ENCODE measurements around the gene PLEKHG5. TPM values are rescaled to one million over a fixed set of nuclear protein-coding genes. Genes with fewer than 3 reads are reported as not detected.

Gene PLEKHG5
- polyA plus RNA-seq, 3 donors: 1.7 to 16.8 (median 9.4) TPM

DNA sequence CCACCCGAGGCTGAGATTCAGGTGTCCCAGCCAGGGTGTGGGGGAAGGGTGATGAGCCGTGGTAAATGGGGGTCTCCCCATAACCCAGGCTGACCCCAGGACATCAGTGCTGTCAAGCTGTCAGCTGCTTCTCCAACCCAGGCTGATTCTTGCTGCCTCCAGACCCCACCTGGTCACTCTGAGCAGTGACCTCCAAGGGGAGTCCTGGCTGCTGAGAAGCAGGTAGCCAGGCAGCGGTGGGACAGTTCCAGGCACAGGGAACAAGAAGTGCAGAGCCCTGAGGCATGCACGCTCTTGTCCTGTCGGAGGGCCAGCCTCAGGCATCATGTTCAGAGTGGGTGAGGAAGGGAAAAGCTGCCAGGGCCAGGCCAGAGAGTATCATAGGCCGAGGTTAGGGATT is 65.8 kb downstream of the PLEKHG5 start:
- 72 to 78% (median 74%) methylated on average over 6 of the region's 6 CpGs for whole genome bisulfite sequencing, 3 donors
- no peak overlapping the region for H3K27ac ChIP-seq (ENCODE audit: low read depth, low read length)

DNA sequence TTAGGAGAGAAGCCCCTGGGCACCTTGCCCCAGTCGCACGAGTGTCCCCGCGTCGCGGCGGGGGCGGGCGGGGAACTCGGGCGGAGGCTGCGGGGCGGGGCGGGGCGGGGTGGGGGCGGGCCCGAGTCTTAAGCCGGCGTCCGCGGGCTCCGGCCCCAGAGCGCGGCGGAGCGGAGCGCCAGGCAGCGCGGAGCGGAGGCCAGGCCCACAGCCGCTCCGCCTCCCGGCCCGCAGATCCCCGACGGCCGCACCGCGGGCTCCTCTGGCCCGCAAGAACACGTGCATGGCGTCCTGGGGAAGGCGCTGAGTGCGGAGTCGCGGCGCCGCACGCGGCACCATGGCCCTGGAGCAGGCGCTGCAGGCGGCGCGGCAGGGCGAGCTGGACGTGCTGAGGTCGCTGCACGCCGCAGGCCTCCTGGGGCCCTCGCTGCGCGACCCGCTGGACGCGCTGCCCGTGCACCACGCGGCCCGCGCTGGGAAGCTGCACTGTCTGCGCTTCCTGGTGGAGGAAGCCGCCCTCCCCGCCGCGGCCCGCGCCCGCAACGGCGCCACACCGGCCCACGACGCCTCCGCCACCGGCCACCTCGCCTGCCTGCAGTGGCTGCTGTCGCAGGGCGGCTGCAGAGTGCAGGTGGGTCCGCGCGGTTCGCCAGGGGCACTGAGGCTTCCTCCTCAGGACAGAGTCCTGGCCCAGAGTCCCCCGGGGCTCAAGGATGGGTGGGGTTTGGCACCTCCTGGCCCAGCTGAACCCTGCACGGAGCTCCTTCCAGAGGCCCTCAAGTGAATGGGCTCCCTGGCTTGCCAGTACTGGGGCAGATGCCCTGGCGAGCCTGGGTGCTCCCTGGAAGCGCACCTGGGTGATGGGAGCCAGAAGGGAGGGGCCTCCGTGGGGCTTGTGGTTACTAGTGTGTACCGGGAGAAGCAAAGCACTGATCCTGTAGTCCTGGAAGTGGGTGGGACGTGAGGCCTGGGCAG is 66.6 kb downstream of the PLEKHG5 start, which contains the start of gene ESPN:
Gene ESPN, plus strand, starts transcription at position 158 of the 975 bp plus-strand sequence. Its CDS starts 180 bp downstream, at position 338.
- 4 to 9% (median 7%) methylated on average over 62 to 99 of the region's 99 CpGs for WGBS, 3 donors
- no peak within 1 kb of the TSS for H3K27ac ChIP-seq (ENCODE audit: low read depth, low read length)

DNA sequence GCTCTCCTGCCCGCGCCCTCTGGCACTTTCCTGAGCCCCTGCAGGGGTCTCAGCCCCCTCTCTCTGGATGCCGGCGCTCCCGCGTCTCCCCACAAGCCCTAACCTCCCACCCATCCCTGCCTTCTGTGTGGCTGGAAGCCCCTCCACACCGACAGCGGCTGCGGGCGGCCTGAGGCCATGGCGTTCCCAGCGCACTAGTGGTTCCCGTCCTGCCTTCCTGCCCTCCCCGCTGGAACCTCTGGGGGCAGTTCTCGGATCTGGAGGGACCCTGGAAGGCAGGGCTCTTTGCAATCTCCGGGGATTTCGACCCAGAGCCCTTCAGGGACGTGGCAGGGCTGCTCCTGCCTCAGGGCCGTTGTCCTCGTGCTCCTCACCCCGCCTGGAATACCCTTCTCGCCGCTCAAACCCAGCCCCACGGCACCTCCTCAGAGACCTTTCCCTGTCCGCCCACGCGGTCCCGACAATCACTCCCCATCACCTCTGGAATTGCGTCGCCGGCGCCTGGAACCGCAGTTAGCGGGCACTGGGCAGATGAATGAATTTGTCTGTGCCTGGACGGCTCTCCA is 67.4 kb downstream of the PLEKHG5 start:
- WGBS, 3 donors: 6 to 7% (median 6%) methylated on average over 33 to 35 of the region's 35 CpGs

DNA sequence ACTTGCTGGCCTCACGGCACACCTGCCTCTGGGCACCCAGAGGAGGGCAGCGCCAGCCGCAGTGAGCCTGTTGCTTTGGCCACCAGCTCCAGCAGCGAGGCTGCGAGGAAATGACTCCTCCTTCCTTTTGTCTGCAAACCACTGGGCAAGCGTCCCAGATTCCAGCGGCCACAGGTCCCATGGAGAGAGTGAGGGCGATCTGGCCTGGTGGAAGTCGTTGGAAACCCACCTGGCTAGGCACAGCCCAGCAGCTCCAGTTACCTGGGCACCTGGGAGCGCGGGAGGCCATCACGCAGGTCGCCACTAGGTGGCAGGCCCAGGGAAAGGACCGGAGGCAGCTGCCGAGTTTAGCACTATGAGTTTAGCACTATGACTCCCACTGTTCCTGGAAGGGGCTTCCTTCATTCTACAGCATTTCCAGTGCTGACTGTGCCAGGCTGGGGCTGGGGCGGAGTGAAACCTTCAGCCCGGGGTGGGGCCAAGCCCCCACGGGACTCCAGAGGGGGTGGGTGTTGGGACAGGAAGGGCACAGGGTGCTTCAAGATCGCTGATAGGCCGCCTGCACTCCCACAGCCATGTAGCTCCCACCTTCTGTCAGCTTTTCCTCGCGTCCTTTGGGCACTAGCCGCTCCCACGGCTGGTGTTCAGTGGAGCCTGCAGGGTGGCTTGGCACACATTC is 68.0 kb downstream of the PLEKHG5 start:
- no peak overlapping the region for H3K27ac ChIP-seq (ENCODE audit: low read depth, low read length)
- WGBS, 3 donors: 5 to 10% (median 6%) methylated on average over 23 to 24 of the region's 24 CpGs

More for the DNA sequence above, 67.4 kb downstream of the PLEKHG5 start:
- no peak overlapping the region for H3K27ac ChIP-seq (ENCODE audit: low read depth, low read length)

DNA sequence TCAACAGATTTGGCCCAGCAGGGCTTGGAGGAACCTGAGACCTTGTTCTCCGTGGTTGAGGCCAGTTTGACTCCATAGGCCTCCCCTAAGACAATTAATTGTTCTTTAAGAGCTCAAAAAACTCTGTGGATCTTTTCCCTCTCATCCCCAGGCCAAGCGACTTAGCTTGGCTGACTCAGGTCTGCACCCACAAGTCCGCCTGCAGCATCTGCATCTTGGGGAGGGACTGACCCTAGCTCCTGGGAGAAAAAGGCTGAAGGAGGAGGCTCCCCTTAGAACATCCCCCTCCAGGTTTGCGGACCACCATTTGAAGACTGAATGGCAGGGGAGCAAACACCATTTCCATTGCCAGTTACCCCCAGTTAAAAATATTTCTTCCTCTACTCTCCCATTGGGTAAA is 70.2 kb downstream of the PLEKHG5 start:
- no peak overlapping the region for H3K27ac ChIP-seq (ENCODE audit: low read depth, low read length)
- WGBS, 3 donors: 60 to 72% (median 66%) methylated on average over 4 of the region's 4 CpGs

DNA sequence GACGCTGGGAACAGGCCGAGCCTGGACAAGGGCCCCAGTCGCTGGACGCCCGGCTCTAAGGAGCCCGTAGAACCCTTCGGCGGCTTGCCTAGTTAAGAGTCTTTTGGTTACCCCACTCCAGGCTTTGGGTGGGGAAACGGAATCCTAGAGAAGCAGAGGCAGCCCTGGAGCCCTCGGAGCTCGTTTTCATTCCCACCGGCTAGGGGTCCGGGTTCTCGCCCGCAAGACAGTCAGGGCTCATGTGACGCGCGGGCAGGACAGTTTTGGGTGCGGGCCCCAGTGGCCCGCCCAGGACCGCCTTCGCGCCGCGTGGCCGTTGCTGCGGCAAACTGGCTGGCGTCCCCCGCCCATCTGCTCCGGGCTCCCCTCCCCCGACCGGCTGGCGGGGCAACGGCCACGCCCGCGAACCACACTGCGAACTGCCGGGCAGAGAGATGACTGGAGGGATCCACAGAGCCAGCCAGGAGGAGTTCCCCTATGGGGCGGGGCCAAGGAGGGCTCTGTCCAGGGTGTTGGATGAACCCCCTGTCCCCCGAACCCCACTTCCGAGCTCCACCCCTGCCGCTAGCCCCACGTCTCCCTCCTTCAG is 70.9 kb downstream of the PLEKHG5 start:
- WGBS, 3 donors: 4 to 19% (median 9%) methylated on average over 44 of the region's 44 CpGs
- no peak overlapping the region for H3K27ac ChIP-seq (ENCODE audit: low read depth, low read length)

DNA sequence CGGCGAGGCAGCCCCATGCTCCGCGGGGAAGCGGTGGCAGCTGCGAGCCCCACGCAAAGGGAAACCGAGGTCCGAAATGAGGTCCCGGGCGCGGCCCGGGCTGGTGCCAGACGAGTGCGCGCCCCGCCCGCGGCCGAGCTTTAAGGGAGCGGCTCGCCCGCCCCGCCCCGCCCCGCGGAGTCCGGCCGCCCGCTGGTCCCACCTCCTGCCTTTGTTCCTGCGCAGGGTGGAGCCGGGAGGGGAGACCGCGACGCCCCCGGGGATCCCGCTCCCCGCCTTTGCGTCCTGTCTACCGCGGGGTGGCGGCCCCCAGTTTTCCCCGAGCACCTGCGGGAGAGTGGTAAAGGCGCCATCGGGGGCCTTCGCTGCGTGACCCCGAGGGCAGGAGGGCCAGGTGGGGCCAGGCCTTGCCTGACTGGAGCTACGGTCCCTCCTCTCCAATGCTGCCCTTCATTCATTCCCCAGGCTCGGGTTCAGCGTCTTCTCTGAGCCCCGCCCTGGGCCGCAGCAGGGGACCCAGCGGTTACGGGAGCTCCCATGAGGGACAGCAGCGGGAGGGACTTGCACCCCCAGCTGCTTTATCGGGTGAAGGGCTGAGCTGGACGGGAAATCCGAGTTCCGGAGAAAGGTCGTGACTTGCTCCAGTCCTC is 71.5 kb downstream of the PLEKHG5 start, which contains the start of gene HES2:
Gene HES2, minus strand, starts transcription at position 116 of the 650 bp plus-strand sequence. Its CDS starts 99 bp downstream, at position 17.
- H3K27ac ChIP-seq (ENCODE audit: low read depth, low read length): no peak within 1 kb of the TSS
- WGBS, 3 donors: 1% methylated on average over 39 to 62 of the region's 62 CpGs

DNA sequence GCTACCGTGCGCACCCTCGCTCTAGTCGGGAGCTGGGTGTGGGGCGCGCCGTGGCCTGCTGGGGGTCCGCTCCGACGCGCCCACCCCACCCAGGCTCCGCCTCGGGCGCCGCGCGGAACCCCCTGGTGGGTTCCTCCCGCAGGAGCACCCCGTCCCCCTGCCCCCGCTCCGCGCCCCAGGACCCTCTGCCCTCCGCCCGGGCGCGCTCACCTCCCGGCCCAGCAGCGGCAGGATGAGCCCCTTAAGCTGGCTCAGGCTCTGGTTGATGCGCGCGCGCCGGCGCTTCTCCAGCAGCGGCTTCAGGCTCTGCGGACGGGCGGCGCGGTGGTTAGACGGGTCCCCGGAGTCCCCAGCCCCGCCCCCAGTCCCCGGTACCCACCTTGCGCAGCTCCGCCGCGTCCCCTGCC is 72.1 kb downstream of the PLEKHG5 start:
- H3K27ac ChIP-seq (ENCODE audit: low read depth, low read length): no peak overlapping the region
- 1 to 3% (median 2%) methylated on average over 28 to 48 of the region's 48 CpGs for WGBS, 3 donors

DNA sequence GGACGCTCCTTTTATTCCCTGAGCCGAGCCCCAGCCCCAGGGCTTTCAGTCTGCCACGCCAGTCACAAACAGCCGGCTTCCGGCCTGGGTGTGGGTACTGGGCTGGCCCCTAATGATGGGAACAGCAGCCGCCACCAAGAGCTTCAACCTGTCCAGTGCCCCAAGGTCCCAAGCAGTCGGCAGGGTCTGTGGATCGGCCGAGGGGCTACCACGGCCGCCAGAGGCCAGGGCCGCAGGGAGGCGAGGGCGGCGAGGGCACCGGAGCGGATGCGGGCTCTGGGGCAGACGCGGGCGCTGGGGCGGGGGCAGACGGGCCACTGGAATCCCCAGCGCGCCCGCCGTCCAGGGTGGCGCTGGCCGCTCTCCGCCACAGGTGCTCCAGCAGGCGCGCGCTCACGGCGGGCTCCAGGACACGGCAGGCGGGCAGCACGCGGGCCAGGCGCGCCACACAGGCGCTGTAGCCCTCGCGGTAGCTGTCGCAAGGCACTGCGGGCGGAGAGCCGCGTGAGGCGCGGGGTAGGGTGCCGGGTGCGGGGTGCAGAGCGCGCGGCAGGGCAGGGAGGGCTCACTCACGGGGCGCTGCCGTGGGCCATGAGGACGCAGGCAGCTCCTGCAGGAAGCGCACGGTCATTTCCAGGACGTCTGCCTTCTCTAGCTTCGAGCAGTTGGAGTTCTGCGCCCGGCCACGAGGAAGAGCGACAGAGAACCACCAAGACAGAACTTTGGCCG is 72.6 kb downstream of the PLEKHG5 start:
- H3K27ac ChIP-seq (ENCODE audit: low read depth, low read length): no peak overlapping the region
- WGBS, 3 donors: 5 to 8% (median 7%) methylated on average over 47 to 69 of the region's 69 CpGs

DNA sequence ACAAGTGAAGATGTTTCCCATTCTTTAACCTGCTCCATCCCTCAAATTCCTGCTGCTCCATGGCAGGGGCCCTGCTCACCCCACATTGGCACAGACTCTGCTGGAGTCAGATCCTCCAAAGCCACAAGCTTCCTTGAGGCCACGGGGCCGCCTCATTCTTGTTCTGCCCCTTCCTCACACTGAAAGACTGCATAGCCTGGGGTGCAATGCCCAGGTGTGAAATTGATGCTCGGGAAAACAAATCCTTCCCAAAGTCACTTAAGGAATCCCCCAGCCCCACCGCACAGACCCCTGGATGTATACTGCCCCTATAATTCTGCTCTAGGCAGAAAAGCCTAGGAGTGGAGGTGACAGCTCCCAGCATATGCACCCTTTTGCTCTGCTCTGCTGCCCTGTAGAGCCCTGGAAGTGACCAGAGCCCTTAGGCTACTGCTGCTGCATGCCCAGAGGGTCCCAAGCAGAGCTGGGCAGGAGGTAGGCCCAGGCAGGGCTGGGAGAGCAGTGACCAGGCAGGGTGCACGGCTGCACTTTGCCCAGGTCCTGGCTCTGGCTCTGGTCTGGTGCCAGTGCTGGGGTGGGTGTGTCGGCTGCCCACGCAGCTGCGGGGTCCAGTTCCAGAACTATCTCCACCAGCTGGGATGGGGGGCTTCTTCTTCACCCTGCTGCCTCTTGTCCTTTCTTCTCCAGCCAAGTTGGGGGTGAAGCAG is 73.4 kb downstream of the PLEKHG5 start:
- H3K27ac ChIP-seq (ENCODE audit: low read depth, low read length): no peak overlapping the region
- 57 to 64% (median 61%) methylated on average over 8 of the region's 8 CpGs for WGBS, 3 donors

Other genes with a start within 250 kb of the PLEKHG5 start
- gene HES3, start 247.5 kb downstream of the PLEKHG5 start, polyA plus RNA-seq: not detected
- 10 to 100 TPM in 2 of 3 donors, 1 to 10 TPM in 1; 3.7 to 21.8 (median 12.3) TPM for gene GPR153, start 230.6 kb downstream of the PLEKHG5 start, polyA plus RNA-seq
- 10 to 100 TPM in 2 of 3 donors, 1 to 10 TPM in 1; 6.5 to 13.8 (median 11.0) TPM for gene ACOT7, start 97.9 kb downstream of the PLEKHG5 start, polyA plus RNA-seq
- gene HES2, start 71.7 kb downstream of the PLEKHG5 start, polyA plus RNA-seq: under 1 TPM in 2 of 3 donors, not detected in 1; 0.01 to 0.18 TPM
- 1 to 10 TPM in 1 of 3 donors, under 1 TPM in 2; 0.20 to 1.2 (median 0.28) TPM for gene ESPN, start 66.9 kb downstream of the PLEKHG5 start, polyA plus RNA-seq
- gene TNFRSF25, start 25.5 kb downstream of the PLEKHG5 start, polyA plus RNA-seq: 10 to 100 TPM in 2 of 3 donors, 1 to 10 TPM in 1; 2.6 to 18.1 (median 10.1) TPM
- 1 to 10 TPM; 2.8 to 5.8 (median 5.2) TPM for gene NOL9, start 62.8 kb upstream of the PLEKHG5 start, polyA plus RNA-seq
- under 1 TPM in 1 of 3 donors, not detected in 2; 0.12 TPM for gene TAS1R1, start 63.6 kb upstream of the PLEKHG5 start, polyA plus RNA-seq
- gene ZBTB48, start 88.3 kb upstream of the PLEKHG5 start, polyA plus RNA-seq: 10 to 100 TPM; 19.0 to 31.4 (median 19.3) TPM
- 10 to 100 TPM; 14.5 to 39.0 (median 30.2) TPM for gene KLHL21, start 111.2 kb upstream of the PLEKHG5 start, polyA plus RNA-seq
- gene PHF13, start 122.1 kb upstream of the PLEKHG5 start, polyA plus RNA-seq: 10 to 100 TPM in 2 of 3 donors, 1 to 10 TPM in 1; 5.2 to 13.3 (median 11.1) TPM
- gene THAP3, start 133.2 kb upstream of the PLEKHG5 start, polyA plus RNA-seq: 10 to 100 TPM; 17.8 to 20.8 (median 20.1) TPM
- 10 to 100 TPM; 14.1 to 25.4 (median 21.1) TPM for gene DNAJC11, start 210.1 kb upstream of the PLEKHG5 start, polyA plus RNA-seq